SKM-1 treated with dmso at 0.1 percent for 144 hours (cell line): ENCODE data around the gene PTPN18.
A peak's percentile ranks its signal among the peaks of the same experiment; 100 is the strongest.
"Not testable (repeated sequence)": the region's sequence is repeated elsewhere in the genome, so short reads cannot be mapped to it uniquely, and the experiment has no call there.

Source experiments
- DNase-seq: peaks from one replicate; lab custom pipeline; 2025; ENCODE audit not compliant: unreplicated experiment; lab: John Stamatoyannopoulos, UW

PTPN18 gene, protein sequence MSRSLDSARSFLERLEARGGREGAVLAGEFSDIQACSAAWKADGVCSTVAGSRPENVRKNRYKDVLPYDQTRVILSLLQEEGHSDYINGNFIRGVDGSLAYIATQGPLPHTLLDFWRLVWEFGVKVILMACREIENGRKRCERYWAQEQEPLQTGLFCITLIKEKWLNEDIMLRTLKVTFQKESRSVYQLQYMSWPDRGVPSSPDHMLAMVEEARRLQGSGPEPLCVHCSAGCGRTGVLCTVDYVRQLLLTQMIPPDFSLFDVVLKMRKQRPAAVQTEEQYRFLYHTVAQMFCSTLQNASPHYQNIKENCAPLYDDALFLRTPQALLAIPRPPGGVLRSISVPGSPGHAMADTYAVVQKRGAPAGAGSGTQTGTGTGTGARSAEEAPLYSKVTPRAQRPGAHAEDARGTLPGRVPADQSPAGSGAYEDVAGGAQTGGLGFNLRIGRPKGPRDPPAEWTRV

GRCh38 chr2:130355578-130356431 is at the start of gene PTPN18:
PTPN18 (plus strand) TSS chr2:130356056; CDS start chr2:130356108, 52 bp downstream.
- peak; percentile 42 for DNase-seq

GRCh38 chr2:130307850-130308249 is 48.0 kb upstream of the PTPN18 start:
- DNase-seq: no peak

- DNase-seq: no peak
These were observed 45.0 kb upstream of the PTPN18 start for GRCh38 chr2:130310881-130311280.

- no peak for DNase-seq
These were observed 42.0 kb upstream of the PTPN18 start for GRCh38 chr2:130313812-130314334.

DNA sequence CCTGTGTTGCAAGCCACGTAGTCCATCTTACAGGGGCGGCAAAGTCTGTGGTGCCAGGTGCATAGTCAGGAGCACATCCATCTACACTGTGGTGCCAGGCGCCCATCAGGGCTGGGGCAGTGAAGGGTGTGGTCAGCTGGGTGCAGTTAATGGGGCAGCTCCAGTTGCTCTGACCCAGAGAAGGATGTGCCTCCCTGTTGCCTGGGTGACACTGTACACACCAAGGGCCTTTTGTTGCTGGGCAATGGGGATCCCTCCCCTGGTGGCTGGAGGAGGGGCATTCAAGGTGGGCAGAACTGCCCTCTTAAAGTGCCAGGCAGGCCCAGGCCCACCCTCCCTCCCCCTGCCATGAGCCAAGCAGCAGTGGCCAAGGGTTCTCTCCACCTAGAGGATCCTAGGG is 41.5 kb upstream of the PTPN18 start:
- no peak for DNase-seq

DNA sequence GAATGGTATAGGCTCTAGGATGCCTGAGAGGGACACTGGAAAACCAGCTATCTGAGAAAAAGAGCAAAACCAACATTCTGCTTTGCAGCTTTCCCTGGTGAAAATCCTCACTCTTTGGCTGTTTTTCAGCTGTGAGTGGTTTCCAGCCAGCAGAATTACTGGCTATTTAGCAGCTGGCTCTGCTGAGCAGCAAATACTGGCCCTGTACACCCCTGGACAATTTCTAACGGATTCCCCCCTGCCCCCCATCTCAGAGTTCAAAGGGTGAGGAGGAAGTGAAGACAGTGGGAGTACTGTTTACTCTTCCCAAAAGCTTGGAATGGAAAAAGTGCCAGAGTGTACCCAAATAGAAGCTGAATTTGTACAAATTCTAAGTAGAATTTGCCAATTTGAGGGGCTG is 39.3 kb upstream of the PTPN18 start:
- DNase-seq: no peak

DNA sequence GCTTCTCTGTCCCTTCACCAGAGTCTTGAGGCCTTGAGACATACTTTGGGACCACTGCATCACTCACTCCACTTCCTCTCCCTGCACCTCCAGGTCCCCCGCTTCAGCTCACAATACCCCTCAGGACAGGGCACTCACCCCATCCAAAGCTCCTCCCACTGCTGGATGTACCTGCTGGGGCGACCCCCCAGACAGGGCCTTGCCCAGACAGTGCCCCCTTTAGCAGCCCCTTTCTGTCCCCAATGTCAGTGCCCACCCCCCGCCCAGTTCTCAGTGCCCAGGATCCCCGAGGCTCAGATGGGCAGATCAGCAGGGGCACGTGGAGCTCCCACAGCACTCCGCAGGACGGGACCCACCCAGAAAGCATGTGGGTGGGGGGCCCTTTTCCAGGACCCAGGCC is 37.0 kb upstream of the PTPN18 start:
- no peak for DNase-seq

DNA sequence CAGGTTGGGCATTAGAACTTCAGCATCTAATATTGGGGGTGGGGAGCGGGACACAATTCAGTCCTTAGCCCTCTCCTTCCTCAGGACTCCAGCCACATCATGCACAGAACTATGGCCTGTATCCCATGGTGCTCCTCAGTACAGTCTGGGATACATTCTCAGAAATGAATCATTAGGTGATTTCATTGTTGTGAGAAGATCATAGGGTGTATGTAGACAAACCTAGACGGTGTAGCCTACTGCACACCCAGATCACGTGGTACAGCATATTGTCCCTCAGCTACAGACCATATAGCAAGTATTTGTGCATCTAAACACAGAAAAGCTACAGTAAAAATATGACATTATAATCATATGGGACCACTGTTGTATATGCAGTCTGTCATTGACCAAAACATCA is 36.3 kb upstream of the PTPN18 start:
- DNase-seq: no peak

DNA sequence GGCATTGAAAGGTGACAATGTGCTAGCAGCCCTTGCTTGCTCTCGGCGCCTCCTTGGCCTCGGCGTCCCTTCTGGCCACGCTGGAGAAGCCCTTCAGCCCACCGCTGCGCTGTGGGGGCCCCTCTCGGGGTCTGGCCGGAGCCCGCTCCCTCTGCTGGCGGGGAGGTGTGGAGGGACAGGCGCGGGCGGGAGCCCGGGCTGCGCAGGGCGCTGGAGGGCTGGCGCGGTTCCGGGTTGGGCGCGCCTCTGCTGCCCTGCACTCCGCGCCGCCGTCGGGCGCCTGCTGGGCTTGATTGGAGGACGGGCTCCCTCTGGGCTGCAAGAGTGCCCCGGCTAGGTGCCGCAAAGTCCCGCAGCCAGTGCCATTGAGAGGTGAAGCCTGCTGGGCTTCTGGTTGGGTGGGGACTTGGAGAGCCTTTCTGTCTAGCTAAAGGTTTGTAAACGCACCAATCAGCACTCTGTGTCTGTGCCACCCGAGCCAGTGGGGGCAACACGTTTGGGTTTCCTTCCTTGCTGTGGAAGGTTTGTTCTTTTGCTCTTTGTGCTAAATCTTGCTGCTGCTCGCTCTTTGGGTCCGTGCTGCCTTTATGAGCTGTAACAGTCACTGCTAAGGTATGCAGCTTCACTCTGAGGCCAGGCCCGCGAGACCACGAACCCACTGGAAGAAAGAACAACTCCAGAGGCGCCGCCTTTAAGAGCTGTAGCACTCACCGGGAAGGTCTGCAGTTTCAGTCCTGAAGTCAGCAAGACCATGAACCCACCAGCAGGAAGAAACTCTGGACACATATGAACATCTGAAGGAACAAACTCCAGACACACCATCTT is 27.9 kb upstream of the PTPN18 start:
- no peak for DNase-seq

DNA sequence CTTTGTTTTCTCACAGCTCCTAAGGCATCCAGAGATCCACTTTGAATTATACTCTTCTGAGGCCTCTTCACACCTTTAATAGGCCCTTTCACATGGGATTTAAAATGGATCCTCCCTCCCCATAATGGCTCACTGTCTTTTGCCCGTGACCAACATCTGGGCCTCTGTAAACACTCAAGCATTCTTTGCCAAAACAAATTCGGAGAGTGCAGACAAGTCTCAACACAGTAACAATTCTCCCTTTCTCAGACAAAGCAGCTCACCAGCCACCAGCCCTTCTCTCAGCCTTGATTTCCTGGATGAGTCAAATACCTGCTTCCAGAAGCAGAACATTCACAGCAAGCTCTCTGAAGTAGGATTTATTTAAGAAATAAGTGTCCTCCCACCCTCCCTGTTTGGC is 27.1 kb upstream of the PTPN18 start:
- DNase-seq: no peak

GRCh38 chr2:130332271-130333073 is 23.4 kb upstream of the PTPN18 start:
- no peak for DNase-seq

- not testable (repeated sequence) for DNase-seq
These were observed 22.6 kb upstream of the PTPN18 start for GRCh38 chr2:130333253-130333652.

DNA sequence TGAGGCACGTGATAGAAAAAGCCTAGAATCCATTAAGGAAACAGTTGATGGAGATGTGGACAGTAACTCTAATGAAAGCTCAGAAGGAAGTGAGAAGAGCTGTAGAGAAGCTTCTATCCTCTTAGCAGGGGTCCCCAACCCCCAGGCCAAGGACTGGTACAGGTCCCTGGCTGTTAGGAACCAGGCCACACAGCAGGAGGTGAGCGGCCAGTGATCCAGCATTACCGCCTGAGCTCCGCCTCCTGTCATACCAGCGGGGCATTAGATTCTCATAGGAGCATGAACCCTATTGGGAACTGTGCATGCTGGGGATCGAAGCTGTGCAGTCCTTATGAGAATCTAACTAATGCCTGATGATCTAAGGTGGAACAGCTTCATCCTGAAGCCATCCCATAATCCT is 21.8 kb upstream of the PTPN18 start:
- DNase-seq: no peak

GRCh38 chr2:130335226-130335625 is 20.6 kb upstream of the PTPN18 start:
- no peak for DNase-seq

DNA sequence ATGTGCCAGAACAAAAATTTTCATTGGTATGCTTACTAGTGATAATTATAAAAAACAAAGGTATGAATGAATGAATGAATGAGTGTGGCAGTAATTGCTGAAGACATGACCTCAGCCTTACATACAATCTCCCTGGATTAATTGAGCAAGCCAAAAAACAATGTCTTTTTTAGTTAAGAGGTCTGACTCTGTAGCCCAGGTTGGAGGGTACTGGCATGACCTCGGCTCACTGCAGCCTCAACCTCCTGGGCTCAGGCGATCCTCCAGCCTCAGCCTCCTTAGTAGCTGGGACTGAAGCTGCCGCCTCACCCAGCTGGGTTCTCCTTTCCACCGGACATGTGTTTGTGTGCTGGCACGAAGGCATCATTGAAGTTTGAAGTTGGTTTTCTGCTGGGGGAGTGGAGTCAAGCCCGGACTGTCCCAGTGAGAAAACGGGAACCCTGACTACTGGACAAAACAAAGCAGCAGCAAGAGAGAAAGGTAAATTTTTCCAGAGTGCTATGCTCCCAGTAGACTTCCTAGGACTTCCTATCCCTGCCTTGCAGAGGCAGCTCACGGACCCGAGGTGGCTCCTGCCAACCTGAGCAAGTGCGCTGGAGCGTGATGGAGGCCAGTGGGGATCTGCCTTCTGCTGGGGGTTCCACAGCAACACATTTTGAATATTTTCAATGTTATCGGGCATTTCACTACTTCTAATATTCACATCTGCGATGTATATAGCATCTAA is 19.5 kb upstream of the PTPN18 start:
- no peak for DNase-seq

GRCh38 chr2:130336877-130337734 is 18.8 kb upstream of the PTPN18 start:
- DNase-seq: no peak

DNA sequence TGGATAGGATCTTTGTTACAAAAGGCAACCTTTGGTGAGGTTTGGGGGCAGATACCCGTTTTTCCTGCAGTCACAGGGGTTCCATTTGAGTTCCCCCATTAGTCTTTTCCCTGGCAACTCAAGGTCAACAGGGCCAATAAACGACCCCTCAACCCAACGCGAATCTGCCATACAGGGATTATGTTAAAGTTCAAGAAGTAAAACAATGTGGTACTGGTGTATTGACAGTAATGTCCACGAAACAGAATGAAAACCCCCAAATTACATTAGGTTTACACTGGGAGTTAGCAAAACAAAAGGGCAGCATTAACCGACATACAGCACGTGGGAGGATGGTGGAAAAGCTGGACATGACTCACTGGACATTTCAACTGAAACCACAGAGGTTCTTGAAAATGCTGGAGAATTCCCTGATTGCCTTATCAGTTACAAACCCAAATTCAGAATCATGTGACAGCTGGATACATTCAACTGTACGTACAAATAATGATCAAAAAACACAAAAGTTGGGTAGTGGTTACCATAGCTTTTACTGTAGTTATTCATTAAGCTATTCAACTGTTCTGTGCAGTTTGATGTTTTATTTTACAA is 18.0 kb upstream of the PTPN18 start:
- no peak for DNase-seq

DNA sequence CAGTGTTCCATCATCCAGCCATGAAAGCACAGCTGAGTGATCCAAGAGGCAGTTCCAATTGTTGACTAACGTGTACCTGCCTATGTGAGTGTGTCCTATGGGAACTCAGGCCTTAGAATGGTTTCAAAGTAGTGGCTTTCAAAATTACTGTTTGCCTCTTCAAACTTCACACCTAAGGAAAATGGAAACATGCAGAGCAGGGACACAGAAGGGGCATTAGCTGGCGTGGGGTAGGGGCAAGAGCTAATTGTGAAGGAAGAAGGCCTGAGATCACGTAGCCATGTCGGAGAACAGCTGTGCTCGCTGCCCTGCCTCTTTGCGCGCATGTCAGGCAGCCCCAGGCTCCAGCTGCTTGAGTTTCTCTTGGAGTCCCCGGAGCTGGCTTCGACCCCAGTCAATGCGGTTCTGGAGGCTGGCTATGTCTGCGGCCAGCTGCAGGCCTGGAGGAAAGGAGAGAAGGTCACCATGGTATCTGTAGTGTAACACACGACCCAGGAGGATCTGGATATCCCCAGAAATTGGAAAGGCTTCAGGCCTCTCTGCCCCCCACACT is 17.0 kb upstream of the PTPN18 start:
- no peak for DNase-seq
